Kidney capillary endothelial cell (primary cell): ENCODE measurements around the gene WFDC2.
"Not testable (repeated sequence)": the region's sequence is repeated elsewhere in the genome, so short reads cannot be mapped to it uniquely, and the experiment has no call there.

Experiments used
- DNase-seq: peaks from one replicate; pipeline ENCODE4 v3.0.0-alpha.2; 2018; ENCODE audit warnings: low spot score

WFDC2 gene

DNA sequence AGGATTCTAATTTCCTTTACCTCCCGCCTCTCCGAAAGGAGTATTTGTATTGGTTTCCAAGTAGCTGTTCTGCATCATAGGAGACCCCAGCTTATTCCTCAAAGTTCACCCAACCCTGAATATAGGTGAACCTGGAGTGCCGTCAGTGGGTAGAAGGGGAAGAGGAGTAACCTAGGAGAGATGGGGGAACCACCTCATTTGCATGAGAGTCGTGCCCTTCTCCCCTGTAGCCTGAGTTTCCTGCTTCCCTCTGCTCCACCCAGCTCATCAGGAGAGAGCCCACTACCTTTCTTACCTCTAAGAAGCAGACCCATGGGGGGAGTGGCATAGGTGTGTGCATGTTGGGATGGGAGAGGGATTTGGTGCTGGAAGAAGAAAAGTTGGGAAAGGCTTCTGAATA is 17.3 kb upstream of the WFDC2 start:
- DNase-seq, result no peak

DNA sequence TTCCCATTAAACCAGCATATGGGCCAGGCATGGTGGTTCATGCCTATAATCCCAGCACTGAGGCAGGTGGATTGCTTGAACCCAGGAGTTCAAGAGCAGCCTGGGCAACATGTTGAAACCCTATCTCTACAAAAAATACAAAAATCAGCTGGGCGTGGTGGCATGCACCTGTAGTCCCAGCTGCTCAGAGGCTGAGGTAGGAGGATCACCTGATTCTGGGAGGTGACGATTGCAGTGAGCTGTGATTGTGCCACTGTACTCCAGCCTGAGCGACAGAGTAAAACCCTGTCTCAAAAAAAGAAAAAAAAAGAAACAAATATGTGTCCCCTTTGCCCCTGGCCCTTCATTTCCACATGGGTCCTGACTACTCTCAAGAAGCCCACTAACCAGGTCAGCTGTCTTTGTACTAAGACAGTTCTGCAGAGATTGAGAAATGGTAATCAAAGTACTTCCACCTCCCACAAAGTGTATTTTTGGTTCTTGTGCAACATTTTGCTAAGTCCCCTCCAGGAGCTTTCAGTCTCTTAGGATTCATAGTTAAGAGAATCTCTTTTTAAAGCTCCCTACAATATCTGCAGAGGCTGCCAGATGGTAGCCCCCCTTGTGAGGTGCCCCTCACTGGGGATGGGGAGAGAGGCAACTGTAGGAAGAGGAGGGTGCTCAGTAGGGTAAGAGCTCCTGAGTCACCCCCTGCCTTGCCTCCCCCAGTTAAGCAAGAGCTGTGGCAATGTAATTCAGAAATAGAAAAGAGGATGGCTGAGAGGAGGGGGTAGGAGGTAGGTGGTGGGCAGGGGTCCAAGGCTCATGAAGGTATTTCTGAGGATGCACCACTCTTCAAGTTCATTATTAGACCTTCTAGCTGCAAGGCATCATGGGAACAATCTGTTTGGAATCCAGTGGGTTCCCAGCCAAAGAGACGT is 16.5 kb upstream of the WFDC2 start:
- no peak for DNase-seq

DNA sequence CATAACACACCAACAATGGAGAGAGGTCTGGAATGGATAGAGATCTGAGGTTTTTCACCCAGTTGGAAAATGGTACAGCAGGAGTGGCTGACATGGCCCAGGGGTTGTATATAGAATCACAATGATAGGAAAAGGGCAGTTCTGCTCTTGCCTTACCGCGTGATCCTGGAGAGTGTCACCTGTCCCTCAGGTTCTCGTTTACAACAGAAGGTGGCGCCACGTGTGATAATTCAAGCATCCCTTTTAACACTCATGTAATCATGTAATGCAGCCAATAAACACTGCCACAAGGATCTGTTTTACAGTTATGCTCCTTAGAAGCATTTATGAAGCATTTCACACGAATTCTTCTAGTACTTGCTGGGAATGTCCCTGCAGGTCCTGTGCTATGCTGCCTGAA is 12.9 kb upstream of the WFDC2 start:
- no peak for DNase-seq

DNA sequence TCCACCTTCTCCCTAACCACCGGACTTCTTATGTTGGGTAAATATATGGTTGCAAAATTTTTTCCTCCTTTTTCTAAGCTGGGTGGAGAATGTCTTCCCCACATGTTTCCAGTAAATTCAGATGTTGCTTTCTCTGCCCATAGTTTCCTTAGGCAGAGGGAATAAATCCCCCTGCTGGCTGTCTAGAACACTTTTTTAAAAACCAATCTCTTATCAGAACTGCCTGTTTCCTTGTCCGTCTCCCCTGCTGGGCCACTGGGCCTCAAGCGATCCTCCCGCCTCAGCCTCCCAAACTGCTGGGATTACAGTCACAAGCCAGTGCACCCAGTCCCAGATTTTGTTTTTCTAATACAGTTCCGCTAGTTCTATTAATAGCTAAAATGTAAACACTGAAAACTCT is 9.9 kb upstream of the WFDC2 start:
- DNase-seq, result no peak

DNA sequence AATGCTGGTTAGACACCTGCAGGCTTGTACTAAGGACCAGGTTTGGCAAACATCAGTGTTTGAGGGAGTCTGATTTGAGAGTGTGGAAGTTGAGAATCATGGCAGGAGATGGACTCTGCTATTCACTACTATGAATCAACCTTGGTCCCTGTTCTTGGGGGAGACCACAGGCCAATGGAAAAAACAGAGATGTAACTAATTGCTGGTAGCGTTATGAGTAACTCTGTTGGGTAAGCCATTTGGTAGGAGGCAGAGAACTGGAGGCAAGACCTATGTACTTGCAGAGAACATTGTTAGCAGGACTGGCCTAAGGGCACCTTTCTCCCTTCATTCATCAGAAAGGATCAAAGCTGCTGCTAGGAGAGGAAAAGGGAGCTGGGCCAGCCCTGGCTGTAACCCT is 8.3 kb upstream of the WFDC2 start:
- no peak for DNase-seq

DNA sequence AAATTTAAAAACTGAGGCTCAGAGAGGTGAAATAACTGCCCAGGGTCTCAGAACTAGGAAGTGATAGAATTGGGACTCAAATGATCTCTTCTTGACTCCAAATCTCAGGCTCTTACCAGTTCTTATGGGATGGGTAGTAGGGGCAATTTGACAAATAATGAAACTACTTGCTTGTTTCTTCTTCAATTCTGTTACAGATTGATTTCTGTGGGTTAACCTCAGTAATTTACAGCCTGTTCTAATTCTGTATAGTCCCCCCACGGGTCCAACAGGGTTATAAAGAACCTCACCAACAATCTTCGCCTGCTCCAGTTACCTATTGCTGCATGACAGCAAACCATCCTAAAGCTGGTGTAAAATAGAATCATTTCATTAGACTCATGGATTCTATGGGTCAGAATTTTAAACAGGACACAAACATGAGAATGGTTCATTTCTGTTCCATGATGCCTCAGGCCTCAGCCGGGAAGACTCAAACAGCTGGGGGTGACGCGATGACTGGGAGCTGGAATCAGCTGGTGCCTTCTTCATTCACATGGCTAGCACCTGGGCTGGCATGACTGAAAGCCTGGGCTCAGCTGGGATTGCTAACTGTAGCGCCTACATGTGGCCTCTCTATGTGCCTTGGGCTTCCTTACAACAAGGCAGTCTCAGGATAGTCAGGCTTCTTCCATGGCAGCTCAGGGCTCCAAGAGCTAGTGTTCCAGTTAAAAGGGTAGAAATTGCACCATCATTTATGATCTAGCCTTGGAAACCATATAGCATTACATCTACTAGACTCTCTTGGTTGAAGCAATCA is 6.6 kb upstream of the WFDC2 start:
- DNase-seq, result no peak

DNA sequence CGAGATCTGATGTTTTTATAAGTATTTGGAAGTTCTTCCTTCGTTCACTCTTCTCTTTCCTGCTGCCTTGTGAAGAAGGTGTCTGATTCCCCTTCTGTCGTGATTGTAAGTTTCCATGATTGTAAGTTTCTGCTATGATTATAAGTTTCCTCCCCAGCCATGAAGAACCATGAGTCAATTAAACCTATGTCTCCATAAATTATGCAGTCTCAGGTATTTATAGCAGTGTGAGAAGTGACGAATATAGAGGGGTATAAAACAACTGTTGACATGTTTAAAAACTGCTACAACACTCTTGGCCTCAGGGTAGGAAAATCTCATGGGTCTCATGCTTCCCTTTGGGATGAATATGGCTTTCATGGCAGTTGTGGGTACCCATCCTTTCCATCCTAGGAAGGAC is 5.8 kb upstream of the WFDC2 start:
- no peak for DNase-seq

DNA sequence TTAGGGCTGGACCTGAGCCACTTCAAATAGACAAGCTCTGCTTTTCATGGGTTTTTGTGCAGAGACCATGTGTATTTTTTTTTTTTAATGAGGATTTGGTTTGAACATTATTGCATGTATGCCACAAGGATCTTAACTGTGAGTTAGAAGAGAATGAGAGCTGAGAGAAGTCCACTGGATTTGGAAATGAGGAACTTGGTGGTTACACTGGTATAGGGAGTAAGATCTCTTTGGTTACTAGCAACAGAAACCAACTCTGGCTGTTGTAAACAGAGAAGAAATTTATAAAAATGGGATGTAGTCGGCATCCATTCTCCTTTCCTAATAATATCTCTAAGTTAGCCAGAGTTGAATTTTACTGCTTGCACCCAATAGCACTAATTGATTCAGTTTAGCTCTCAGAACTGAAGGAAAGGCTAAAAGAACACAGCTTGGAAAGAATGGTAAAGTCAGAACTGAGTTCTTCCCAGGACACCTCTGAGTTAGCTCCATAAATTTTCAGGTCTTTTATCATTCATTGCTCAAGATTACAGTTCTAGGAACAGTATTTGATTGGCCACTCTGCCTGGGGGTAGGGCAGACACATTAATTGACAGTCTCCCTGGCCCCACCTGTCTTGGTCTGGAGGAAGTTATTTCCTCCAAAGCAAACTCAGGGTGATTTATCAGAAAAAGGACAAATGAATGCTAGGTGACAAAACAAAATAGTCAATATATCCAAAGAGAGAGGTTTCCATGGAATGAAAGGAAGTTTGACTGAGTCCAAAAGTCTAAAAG is 3.9 kb upstream of the WFDC2 start:
- DNase-seq, result no peak

DNA sequence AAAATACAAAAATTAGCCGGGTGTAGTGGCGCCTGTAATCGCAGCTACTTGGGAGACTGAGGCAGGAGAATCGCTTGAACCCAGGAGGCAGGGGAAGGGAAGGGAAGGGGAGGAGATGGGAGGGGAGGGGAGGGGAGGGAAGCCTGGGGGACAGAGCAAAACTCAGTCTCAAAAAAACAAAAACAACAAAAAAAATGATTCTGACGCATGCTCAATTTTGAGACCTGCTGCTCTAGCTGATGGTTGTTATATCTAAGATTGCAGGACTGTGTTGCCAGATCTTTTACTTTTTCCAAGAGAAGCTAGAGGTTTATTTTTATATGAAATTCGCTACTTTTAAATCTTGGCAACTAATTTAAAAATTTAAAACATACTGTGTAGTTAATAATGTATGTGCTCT is 2.4 kb upstream of the WFDC2 start:
- no peak for DNase-seq

DNA sequence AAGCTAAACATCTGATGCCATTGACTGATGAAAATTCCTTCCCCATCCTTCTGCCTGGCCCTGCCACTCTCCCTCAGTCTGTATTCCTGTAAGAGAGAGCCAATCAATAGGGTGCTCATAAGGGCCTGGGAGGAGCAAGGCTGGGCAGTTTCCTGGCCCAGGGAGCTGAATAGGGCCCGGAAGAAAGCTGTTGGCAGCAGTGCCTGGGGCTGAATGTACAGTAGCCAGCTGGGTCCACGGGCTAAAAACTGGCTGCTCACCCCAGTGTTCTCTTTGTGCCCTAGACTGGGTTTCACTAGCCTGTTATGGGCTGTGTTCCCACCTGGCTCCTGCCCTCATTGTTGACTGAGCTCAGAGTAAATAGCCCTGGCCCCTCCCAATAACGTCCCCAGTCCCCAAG is 1.7 kb upstream of the WFDC2 start:
- no peak for DNase-seq

DNA sequence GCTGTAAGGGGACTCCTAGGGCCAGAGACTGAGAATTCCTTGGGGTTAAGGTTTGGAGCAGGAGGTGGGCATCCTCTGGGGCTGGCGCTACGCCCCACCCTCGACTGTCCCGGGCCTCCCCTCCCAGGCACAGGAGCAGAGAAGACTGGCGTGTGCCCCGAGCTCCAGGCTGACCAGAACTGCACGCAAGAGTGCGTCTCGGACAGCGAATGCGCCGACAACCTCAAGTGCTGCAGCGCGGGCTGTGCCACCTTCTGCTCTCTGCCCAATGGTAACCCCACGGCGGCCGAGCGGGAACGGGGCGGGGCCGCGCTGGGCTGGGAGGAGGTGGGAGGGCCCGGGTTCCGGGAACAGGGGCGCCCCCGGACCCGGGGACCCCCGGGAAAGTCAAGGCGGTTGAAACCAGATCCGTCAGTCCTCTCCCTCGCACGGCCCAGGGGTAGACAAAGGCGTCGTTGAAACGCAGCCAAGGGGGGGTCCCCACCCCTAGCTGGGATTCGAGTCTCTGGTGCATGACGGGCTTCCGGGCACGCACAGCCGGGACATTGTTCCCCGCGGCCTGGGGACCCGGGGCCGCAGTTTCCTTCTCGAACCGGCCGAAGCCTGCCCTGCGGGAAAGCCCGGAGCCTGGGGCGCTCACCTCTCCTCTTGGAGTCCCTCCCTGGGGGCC is 844 bp downstream of the WFDC2 start:
- DNase-seq, result no peak

DNA sequence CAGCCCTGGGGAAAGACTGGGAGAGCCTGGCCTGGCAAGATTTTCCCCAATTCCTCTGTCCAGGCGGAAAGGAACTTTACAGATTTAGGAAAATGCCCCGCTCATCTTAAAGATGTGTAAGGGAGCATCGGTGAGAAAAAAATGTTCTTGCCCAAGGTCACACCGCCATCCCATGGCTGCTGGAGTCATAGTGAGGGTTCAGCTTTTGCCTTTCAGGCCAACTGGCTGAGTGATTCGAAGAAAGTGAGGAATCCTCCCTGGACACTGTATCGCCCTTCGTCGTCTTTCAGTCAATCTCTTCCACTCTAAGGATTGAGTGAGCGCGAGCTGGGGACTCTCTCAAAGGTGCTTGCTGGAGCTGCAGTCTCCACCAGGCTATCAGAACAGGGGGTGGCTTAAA is 1.4 kb downstream of the WFDC2 start:
- no peak for DNase-seq

DNA sequence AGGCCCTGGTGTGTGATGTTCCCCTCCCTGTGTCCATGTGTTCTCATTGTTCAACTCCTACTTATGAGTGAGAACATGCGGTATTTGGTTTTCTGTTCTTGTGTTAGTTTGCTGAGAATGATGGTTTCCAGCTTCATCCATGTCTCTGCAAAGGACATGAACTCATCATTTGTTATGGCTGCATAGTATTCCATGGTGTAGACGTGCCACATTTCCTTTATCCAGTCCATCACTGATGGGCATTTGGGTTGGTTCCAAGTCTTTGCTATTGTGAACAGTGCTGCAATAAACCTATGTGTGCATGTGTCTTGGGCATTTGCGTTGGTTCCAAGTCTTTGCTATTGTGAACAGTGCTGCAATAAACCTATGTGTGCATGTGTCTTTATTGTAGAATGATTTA is 2.7 kb downstream of the WFDC2 start:
- not testable (repeated sequence) for DNase-seq

DNA sequence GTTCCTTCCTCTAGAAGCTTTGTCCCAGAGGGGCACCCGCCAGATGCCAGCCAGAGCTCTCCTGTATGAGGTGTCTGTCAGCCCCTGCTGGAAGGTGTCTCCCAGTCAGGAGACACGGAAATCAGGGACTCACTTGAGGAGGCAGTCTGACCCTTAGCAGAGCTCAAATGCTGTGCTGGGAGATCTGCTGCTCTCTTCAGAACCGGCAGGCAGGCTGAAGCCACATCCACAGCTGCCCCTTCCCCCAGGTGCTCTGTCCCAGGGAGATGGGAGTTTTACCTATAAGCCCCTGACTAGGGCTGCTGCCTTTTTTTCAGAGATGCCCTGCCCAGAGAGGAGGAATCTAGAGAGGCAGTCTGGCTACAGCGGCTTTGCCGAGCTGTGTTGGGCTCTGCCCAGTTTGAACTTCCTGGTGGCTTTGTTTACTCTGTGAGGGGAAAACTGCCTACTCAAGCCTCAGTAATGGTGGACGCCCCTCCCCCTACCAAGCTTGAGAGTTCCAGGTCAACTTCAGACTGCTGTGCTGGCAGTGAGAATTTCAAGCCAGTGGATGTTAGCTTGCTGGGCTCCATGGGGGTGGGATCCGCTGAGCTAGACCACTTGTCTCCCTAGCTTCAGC is 8.1 kb downstream of the WFDC2 start:
- not testable (repeated sequence) for DNase-seq

DNA sequence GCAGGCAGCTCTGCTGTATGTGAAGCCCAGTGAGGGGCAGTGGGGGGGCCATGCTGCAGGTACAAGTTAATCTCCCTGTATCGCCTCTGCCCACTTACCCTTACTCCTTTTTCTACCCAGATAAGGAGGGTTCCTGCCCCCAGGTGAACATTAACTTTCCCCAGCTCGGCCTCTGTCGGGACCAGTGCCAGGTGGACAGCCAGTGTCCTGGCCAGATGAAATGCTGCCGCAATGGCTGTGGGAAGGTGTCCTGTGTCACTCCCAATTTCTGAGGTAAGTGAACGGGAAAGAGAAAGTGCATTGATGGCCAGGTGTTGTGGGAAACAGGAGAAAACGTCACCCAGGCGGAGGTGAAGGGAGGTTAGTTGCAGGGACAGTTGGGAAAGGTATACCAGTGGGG is 10.3 kb downstream of the WFDC2 start:
- no peak for DNase-seq

DNA sequence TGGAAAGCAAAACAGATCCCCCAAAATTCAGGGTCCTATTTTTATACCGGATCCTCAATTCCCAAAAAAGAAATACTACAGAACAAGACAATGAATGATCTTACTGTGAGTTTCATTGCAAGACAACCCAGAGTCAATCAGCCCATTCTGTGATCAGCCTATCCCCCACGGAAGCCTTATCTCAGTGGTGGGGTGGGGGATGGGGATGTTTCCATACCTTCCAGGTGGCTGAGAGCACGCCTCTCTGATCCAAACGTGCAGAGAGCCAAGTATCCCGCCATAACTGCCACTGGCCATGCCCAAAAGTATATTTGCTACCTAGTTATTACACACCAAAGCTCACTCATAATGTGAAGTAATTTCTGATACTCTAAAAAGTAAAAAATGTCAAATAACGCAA is 15.1 kb downstream of the WFDC2 start:
- DNase-seq, result no peak

DNA sequence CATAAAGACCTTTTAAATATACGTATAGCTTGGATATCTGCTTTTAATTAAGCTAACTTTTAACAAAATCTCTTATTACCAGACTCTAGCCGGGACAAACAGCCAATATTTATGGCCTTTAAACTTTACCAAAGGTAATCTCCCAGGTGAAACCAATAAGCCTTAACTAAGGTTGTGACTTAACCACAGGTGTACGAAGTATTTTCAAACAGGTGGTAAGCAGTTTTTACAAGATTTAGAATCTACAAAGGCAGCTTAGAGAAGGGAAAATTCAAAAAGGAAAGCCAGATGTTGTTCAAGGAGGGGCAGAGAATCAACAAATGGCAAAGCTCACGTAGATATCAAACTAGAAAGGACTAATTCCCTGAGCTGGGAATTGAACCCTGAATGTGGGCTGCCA is 15.8 kb downstream of the WFDC2 start:
- no peak for DNase-seq

DNA sequence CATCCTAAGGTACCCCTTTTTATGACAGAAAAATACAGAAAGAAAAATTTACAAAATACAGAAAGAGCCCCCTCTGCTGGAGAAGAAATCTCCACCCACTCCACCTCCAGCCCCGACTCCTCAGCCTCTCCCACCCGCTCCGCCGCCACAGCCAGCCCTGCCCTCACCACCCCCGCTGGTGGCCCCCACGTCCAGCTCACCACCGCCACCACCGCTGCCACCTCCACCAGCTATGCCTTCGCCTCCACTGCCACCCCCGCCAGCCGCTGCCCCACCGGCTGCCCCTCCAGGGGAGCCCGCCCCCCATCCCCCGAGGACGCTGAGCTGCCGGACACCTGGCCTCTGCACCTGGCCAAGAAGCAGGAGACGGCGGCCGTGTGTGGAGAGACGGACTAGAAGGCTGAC is 17.7 kb downstream of the WFDC2 start:
- no peak for DNase-seq

DNA sequence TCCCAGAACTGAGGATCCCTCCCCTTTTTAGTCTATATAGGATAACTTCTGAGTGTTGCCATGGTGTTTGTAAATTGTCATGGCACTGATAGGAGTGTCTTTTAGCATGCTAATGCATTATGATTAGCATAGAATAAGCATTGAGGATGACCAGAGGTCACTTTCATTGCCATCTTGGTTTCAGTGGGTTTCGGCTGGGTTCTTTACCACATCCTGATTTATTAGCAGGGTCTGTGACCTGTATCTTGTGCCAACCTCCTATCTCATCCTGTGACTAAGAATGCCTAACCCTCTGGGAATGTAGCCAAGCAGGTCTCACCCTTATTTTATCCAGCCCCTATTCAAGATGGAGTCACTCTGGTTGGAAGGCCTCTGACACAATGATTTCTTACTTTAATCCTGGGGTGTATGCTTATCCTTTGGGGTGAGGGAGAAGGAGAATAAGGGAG is 19.6 kb downstream of the WFDC2 start:
- DNase-seq, result no peak

DNA sequence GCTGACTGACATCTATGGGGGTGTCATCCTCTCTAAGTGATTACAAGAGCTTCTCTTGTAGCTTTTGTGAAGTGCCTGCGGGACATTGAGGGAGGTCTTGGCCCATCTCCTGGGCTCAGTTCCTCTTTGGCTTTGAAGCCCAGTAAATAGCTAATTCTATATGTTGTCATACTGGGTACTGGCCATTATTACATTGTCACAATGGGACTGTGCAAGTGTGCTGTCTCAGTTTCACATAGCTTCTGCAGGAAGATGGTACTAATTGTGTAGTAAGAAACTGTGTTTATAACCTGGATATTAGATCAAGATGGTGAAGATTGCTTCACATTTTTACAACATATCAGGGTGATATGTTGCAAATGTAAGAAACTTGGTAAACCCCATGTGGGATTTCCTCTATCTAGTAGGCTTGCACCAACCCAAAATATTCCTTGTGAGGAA is 26.0 kb downstream of the WFDC2 start:
- no peak for DNase-seq

DNA sequence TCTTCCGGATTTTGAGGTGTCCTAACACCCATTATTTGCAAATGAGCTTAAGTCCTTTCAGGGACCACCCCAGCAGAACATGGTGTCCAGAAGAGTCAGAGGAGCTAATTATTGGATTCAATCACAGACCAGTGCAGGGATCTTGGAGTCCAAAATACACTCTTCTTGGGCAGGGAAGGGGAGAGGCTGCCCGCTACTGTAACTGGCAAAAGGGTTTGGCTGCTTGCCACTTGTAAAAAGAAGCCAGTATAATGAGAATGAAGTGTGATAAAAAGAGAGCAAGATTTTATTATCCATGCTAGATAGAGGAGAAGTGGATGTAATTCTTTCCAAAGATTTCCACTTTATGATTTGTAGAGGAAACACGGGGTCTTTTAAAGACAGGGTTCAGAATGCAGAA is 26.6 kb downstream of the WFDC2 start:
- no peak for DNase-seq
